Naive thymus-derived CD4-positive, alpha-beta T cell (primary cell): Measurements from ENCODE around the gene SLC49A3. TPM values are rescaled to one million over a fixed set of nuclear protein-coding genes. Genes with fewer than 3 reads are reported as not detected.
"Not testable (repeated sequence)": the region's sequence is repeated elsewhere in the genome, so short reads cannot be mapped to it uniquely, and the experiment has no call there.

Source experiments
- ATAC-seq: fragments of 150-1000 bp; cut with Tn5 transposase; 2 replicates; pipeline ENCODE4 v1.10.0; 2021; ENCODE audit warnings: mild to moderate bottlenecking, moderate library complexity
- CTCF ChIA-PET: fragments of 350-600 bp; sonication (Branson Sonifier 250); formaldehyde crosslinking; loops from one replicate; lab custom pipeline; 2021; ENCODE audit warnings: antibody characterized with exemption; lab: Charles Lee
- POLR2A ChIA-PET: fragments of 350-600 bp; sonication (Branson Sonifier 250); formaldehyde crosslinking; loops from one replicate; lab custom pipeline; 2021; ENCODE audit warnings: antibody characterized with exemption, inconsistent platforms; lab: Charles Lee
- DNase-seq, 9 donors: peaks; one replicate each; pipeline versions ENCODE4 v3.0.0 to v3.0.0-alpha.2; 2020 to 2022; ENCODE audit warnings: mixed read lengths in 1 of 9
- H3K27ac ChIP-seq: one replicate; pipeline ENCODE4 v1.7.0; 2013; ENCODE audit warnings: mild to moderate bottlenecking, low read depth, low read length, moderate library complexity
- H3K27me3 ChIP-seq, 2 donors: one replicate each; pipeline ENCODE4 v1.7.0; 2013; ENCODE audit warnings: low read length in 2 of 2, mild to moderate bottlenecking in 2 of 2, moderate library complexity in 2 of 2; ENCODE audit not compliant: control insufficient read depth in 2 of 2, insufficient read depth in 2 of 2
- H3K36me3 ChIP-seq, 3 experiments: 1 replicate in 2 of 3; 2 replicates in 1 of 3; pipeline ENCODE4 v1.7.0; 2013; ENCODE audit warnings: low read length in 3 of 3, mild to moderate bottlenecking in 3 of 3, moderate library complexity in 1 of 3; ENCODE audit not compliant: insufficient read depth in 3 of 3, control insufficient read depth in 2 of 3
- H3K4me1 ChIP-seq, 2 donors: one replicate each; pipeline ENCODE4 v1.7.0; 2013; ENCODE audit warnings: low read length in 2 of 2, mild to moderate bottlenecking in 2 of 2, moderate library complexity in 1 of 2; ENCODE audit not compliant: control insufficient read depth in 2 of 2, insufficient read depth in 2 of 2
- H3K4me3 ChIP-seq: 2 replicates; pipeline ENCODE4 v1.7.0; 2013; ENCODE audit warnings: mild to moderate bottlenecking, low read length
- H3K9me3 ChIP-seq, 3 experiments: 1 replicate in 2 of 3; 2 replicates in 1 of 3; pipeline ENCODE4 v1.7.0; 2013; ENCODE audit warnings: low read length in 3 of 3; ENCODE audit not compliant: control insufficient read depth in 2 of 3
- H3K27ac Mint-ChIP-seq, 9 donors: one replicate each; pipeline ENCODE4 v1.8.0; 2020 to 2022; ENCODE audit warnings: mixed read lengths in 9 of 9, mild to moderate bottlenecking in 8 of 9, moderate library complexity in 5 of 9, inconsistent platforms in 2 of 9
- H3K27me3 Mint-ChIP-seq, 5 donors: one replicate each; pipeline ENCODE4 v1.8.0; 2021 to 2022; ENCODE audit warnings: mixed read lengths in 5 of 5, mild to moderate bottlenecking in 1 of 5
- H3K36me3 Mint-ChIP-seq, 5 donors: one replicate each; pipeline ENCODE4 v1.8.0; 2020 to 2022; ENCODE audit warnings: mixed read lengths in 5 of 5, mild to moderate bottlenecking in 3 of 5, inconsistent platforms in 1 of 5
- H3K4me1 Mint-ChIP-seq, 7 donors: one replicate each; pipeline ENCODE4 v1.8.0; 2020 to 2022; ENCODE audit warnings: mixed read lengths in 7 of 7, mild to moderate bottlenecking in 3 of 7, inconsistent platforms in 1 of 7
- H3K4me3 Mint-ChIP-seq, 10 donors: one replicate each; pipeline ENCODE4 v1.8.0; 2020 to 2022; ENCODE audit warnings: mild to moderate bottlenecking in 10 of 10, mixed read lengths in 10 of 10, moderate library complexity in 6 of 10, inconsistent platforms in 2 of 10
- H3K9me3 Mint-ChIP-seq, 11 donors: one replicate each; pipeline ENCODE4 v1.8.0; 2020 to 2022; ENCODE audit warnings: mixed read lengths in 11 of 11, mild to moderate bottlenecking in 4 of 11, inconsistent platforms in 1 of 11, moderate library complexity in 1 of 11
- intact Hi-C, 2 donors: fragments of 100-400 bp; cut with micrococcal nuclease; formaldehyde crosslinking; loops; one replicate each; pipeline ENCODE4 v1.15.1; 2023
- polyA plus RNA-seq, 2 donors: library from polyadenylated mRNA; unstranded; fragments of 300-500 nt; fragmentation: Illumina TruSeq; gene quantifications; one replicate each; pipeline ENCODE4 v1.2.3, GENCODE V29; 2021
- total RNA-seq, 6 experiments: library from RNA in 5 of 6; stranded (reverse) in 5 of 6; gene quantifications; 1 replicate in 5 of 6; 2 replicates in 1 of 6; pipeline ENCODE4 v1.2.3 and lab custom pipeline; 2021 to 2026

The SLC49A3 gene
- total and polyA plus RNA-seq, 7 experiments from 2014 or later: 0.80 to 9.4 (median 0.92) TPM; not detected in 2

- Histone ChIP-seq H3K27me3 (no peaks in the 10 kb centered on the region), H3K36me3 (no peaks in the 10 kb centered on the region), H3K4me3 (no peak overlapping the region), H3K4me1 (peaks cover 6 to 9% of the 10 kb centered on the region in 2 donors), H3K27ac (no peak overlapping the region), H3K9me3 (no peaks in the 10 kb centered on the region)
- CTCF ChIA-PET: no interaction called here
- Mint-ChIP-seq H3K4me1 (peaks cover 23 to 42% (median 34%) of the 10 kb centered on the region in 7 donors), H3K4me3 (peak overlapping the region in 4 of 10 donors; percentile 6 to 56 (median 11)), H3K27ac (peak overlapping the region in 4 of 9 donors; percentile 23 to 52 (median 48)), H3K36me3 (peaks cover 0 to 8% (median 0%) of the 10 kb centered on the region in 5 donors), H3K27me3 (no peaks in the 10 kb centered on the region), H3K9me3 (no peaks in the 10 kb centered on the region)
- ATAC-seq (no peak), DNase-seq (no peak)
- POLR2A ChIA-PET: interaction anchor here (1.2 kb wide), 1 partner anchor 72 kb away, joined by 3 read pairs; no protein-coding TSS in a partner anchor
- intact Hi-C loops: no loop called here
Measured at GRCh38 chr4:710116-710515, 21.2 kb upstream of the SLC49A3 start.

DNA sequence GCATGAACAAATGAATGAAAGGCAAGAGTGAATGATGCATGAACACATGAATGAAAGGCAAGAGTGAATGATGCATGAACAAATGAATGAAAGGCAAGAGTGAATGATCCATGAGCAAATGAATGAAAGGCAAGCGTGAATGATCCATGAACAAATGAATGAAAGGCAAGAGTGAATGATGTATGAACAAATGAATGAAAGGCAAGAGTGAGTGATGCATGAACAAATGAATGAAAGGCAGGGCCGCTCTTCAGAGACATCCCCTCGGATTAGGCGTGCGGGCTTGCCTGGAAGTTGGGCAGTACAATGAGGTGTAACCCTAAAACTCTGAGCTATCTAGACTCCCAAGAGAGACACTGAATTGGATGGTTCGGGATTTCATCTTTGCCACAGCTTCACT lies 20.4 kb upstream of the SLC49A3 start:
- peaks cover 0 to 8% (median 0%) of the 10 kb centered on the region in 5 donors for H3K36me3 Mint-ChIP-seq
- Histone ChIP-seq H3K36me3 (no peaks in the 10 kb centered on the region), H3K27me3 (no peaks in the 10 kb centered on the region), H3K27ac (no peak overlapping the region), H3K4me1 (peaks cover 9 to 11% of the 10 kb centered on the region in 2 donors), H3K4me3 (no peak overlapping the region), H3K9me3 (no peaks in the 10 kb centered on the region)
- no peaks in the 10 kb centered on the region for H3K9me3 Mint-ChIP-seq
- POLR2A ChIA-PET: interaction anchor here (1.2 kb wide), 1 partner anchor 72 kb away, joined by 3 read pairs; no protein-coding TSS in a partner anchor
- peak overlapping the region in 3 of 10 donors; percentile 23 to 35 (median 29) for H3K4me3 Mint-ChIP-seq
- DNase-seq (no peak), ATAC-seq (no peak)
- H3K27ac Mint-ChIP-seq: peak overlapping the region in 5 of 9 donors; percentile 23 to 78 (median 52)
- intact Hi-C loops: loop anchor here in 1 of 2 donors (5.0 kb wide), 1 partner anchor 1828 kb away; the partner anchor contains the start of gene FAM193A
- H3K27me3 Mint-ChIP-seq: no peaks in the 10 kb centered on the region
- CTCF ChIA-PET: no interaction called here
- H3K4me1 Mint-ChIP-seq: peaks cover 20 to 36% (median 30%) of the 10 kb centered on the region in 7 donors

- POLR2A ChIA-PET: no interaction called here
- Mint-ChIP-seq H3K27ac (peak overlapping the region in 2 of 9 donors; percentile 32 to 72), H3K27me3 (no peaks in the 10 kb centered on the region), H3K9me3 (no peaks in the 10 kb centered on the region), H3K4me3 (peak overlapping the region in 4 of 10 donors; percentile 30 to 65 (median 40)), H3K4me1 (peaks cover 20 to 35% (median 28%) of the 10 kb centered on the region in 7 donors), H3K36me3 (peaks cover 0 to 8% (median 0%) of the 10 kb centered on the region in 5 donors)
- intact Hi-C loops: loop anchor here in 1 of 2 donors (5.0 kb wide), 1 partner anchor 1829 kb away; the partner anchor contains the start of gene FAM193A
- no peaks in the 10 kb centered on the region for H3K9me3 ChIP-seq
- H3K4me3 ChIP-seq: no peak overlapping the region
- DNase-seq (no peak), ATAC-seq (no peak)
- H3K27ac ChIP-seq: no peak overlapping the region
- no peaks in the 10 kb centered on the region for H3K27me3 ChIP-seq
- CTCF ChIA-PET: no interaction called here
- H3K4me1 ChIP-seq: peaks cover 9 to 11% of the 10 kb centered on the region in 2 donors
- H3K36me3 ChIP-seq: no peaks in the 10 kb centered on the region
Measured at GRCh38 chr4:708631-708933, 19.6 kb upstream of the SLC49A3 start.

DNA sequence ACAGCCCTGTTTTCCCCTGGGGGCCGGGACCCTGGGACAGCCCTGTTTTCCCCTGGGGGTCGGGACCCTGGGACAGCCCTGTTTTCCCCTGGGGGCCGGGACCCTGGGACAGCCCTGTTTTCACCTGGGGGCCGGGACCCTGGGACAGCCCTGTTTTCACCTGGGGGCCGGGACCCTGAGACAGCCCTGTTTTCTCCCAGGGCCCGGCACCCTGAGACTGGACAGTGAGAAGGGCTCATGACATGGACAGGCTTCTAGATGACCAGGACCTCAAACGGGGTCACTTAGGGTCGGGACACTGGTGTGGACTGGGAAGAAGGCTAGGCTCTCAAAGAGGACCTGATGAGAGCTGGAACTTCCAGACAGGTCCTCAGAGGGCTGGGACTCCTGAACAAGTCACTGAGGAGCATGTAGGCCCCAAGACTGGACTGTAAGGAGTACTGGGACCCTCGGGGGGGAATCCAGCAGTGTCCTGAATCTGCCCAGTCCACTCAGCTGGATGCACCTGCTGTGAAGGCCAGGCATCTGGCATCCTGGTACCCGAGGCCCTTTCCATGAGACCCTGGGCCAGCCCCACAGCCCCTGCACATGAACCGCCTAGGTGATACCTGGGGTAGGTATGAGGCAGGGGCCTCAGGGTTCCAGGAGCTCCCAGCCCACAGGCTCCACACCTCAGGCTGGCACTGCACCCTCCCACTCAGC lies 19.1 kb upstream of the SLC49A3 start:
- DNase-seq: no peak
- H3K36me3 ChIP-seq: no peaks in the 10 kb centered on the region
- H3K36me3 Mint-ChIP-seq: peaks cover 0 to 8% (median 0%) of the 10 kb centered on the region in 5 donors
- H3K27ac ChIP-seq: no peak overlapping the region
- H3K27me3 Mint-ChIP-seq: no peaks in the 10 kb centered on the region
- intact Hi-C loops: loop anchor here in 1 of 2 donors (5.0 kb wide), 1 partner anchor 1829 kb away; the partner anchor contains the start of gene FAM193A
- ATAC-seq: no peak
- ChIA-PET POLR2A (interaction anchor here (0.7 kb wide), 1 partner anchor 497 kb away, joined by 4 read pairs; no protein-coding TSS in a partner anchor), CTCF (no interaction called here)
- peaks cover 20 to 33% (median 28%) of the 10 kb centered on the region in 7 donors for H3K4me1 Mint-ChIP-seq
- H3K27me3 ChIP-seq: no peaks in the 10 kb centered on the region
- H3K27ac Mint-ChIP-seq: peak overlapping the region in 2 of 9 donors; percentile 55 to 76
- H3K9me3 Mint-ChIP-seq: no peaks in the 10 kb centered on the region
- H3K9me3 ChIP-seq: no peaks in the 10 kb centered on the region
- peak overlapping the region in 5 of 10 donors; percentile 32 to 64 (median 42) for H3K4me3 Mint-ChIP-seq
- H3K4me3 ChIP-seq: no peak overlapping the region
- peaks cover 9 to 11% of the 10 kb centered on the region in 2 donors for H3K4me1 ChIP-seq

GRCh38 chr4:706834-707598 lies 18.1 kb upstream of the SLC49A3 start:
- Histone ChIP-seq H3K27me3 (no peaks in the 10 kb centered on the region), H3K4me1 (peaks cover 9 to 11% of the 10 kb centered on the region in 2 donors), H3K27ac (no peak overlapping the region), H3K4me3 (no peak overlapping the region), H3K36me3 (no peaks in the 10 kb centered on the region), H3K9me3 (no peaks in the 10 kb centered on the region)
- DNase-seq (no peak), ATAC-seq (no peak)
- CTCF ChIA-PET: no interaction called here
- Mint-ChIP-seq H3K4me3 (peak overlapping the region in 2 of 10 donors; percentile 40 to 47), H3K4me1 (peaks cover 20 to 33% (median 28%) of the 10 kb centered on the region in 7 donors), H3K27ac (no peak overlapping the region), H3K36me3 (peaks cover 0 to 8% (median 0%) of the 10 kb centered on the region in 5 donors), H3K27me3 (no peaks in the 10 kb centered on the region), H3K9me3 (peaks cover 0 to 1% (median 0%) of the 10 kb centered on the region in 11 donors)
- POLR2A ChIA-PET: interaction anchor here (0.7 kb wide), 1 partner anchor 498 kb away, joined by 4 read pairs; no protein-coding TSS in a partner anchor
- intact Hi-C loops: loop anchor here in 1 of 2 donors (5.0 kb wide), 1 partner anchor 1830 kb away; the partner anchor contains the start of gene FAM193A

GRCh38 chr4:706083-706633 lies 17.2 kb upstream of the SLC49A3 start:
- H3K9me3 ChIP-seq, H3K9me3 Mint-ChIP-seq, CTCF ChIA-PET, H3K27me3 ChIP-seq, H3K27ac Mint-ChIP-seq, ATAC-seq, H3K36me3 Mint-ChIP-seq, POLR2A ChIA-PET, DNase-seq, H3K36me3 ChIP-seq, H3K27me3 Mint-ChIP-seq: not testable (repeated sequence)
- H3K4me1 Mint-ChIP-seq: peaks cover 20 to 33% (median 28%) of the 10 kb centered on the region in 7 donors
- intact Hi-C loops: loop anchor here in 1 of 2 donors (5.0 kb wide), 1 partner anchor 1831 kb away; the partner anchor contains the start of gene FAM193A
- Histone ChIP-seq H3K4me3 (peak overlapping the region; percentile 84), H3K4me1 (peaks cover 9 to 11% of the 10 kb centered on the region in 2 donors), H3K27ac (peak overlapping the region; percentile 96)
- H3K4me3 Mint-ChIP-seq: peak overlapping the region in 4 of 10 donors; percentile 9 to 87 (median 31)
